Activated T-cell treated with anti-CD3 and anti-CD28 coated beads, Interleukin-2, amount 50 U/mL, for 48 hours (primary cell): Measurements from ENCODE around the gene RIMBP2.
"Not testable (repeated sequence)": the region's sequence is repeated elsewhere in the genome, so short reads cannot be mapped to it uniquely, and the experiment has no call there.

Experiments
- DNase-seq, 2 experiments: peaks; one replicate each; pipeline ENCODE4 v3.0.0-alpha.2; 2020

The RIMBP2 gene

GRCh38 chr12:130589540-130590317 is 126.4 kb downstream of the RIMBP2 start:
- DNase-seq = no peak

GRCh38 chr12:130588696-130589539 is 127.2 kb downstream of the RIMBP2 start:
- DNase-seq = no peak

- no peak for DNase-seq
These were observed 128.1 kb downstream of the RIMBP2 start for GRCh38 chr12:130587966-130588365.

GRCh38 chr12:130584475-130584874 is 131.6 kb downstream of the RIMBP2 start:
- DNase-seq = not testable (repeated sequence)

GRCh38 chr12:130583800-130584199 is 132.3 kb downstream of the RIMBP2 start:
- DNase-seq = no peak

- no peak for DNase-seq
These were observed 132.8 kb downstream of the RIMBP2 start for GRCh38 chr12:130583317-130583716.

- no peak for DNase-seq
These were observed 133.8 kb downstream of the RIMBP2 start for GRCh38 chr12:130582286-130582685.

- DNase-seq = no peak
These were observed 134.3 kb downstream of the RIMBP2 start for GRCh38 chr12:130581782-130582181.

GRCh38 chr12:130579231-130579630 is 136.9 kb downstream of the RIMBP2 start:
- no peak for DNase-seq

GRCh38 chr12:130577351-130577750 is 138.7 kb downstream of the RIMBP2 start:
- no peak for DNase-seq

- DNase-seq = no peak
These were observed 139.7 kb downstream of the RIMBP2 start for GRCh38 chr12:130576371-130576816.

GRCh38 chr12:130574402-130574801 is 141.7 kb downstream of the RIMBP2 start:
- DNase-seq = no peak

GRCh38 chr12:130573766-130574165 is 142.3 kb downstream of the RIMBP2 start:
- no peak for DNase-seq

GRCh38 chr12:130573235-130573634 is 142.9 kb downstream of the RIMBP2 start:
- no peak for DNase-seq

- no peak for DNase-seq
These were observed 143.5 kb downstream of the RIMBP2 start for GRCh38 chr12:130572553-130572952.

- DNase-seq = no peak
These were observed 144.4 kb downstream of the RIMBP2 start for GRCh38 chr12:130571734-130572133.

GRCh38 chr12:130571089-130571488 is 145.0 kb downstream of the RIMBP2 start:
- no peak for DNase-seq

- no peak for DNase-seq
These were observed 146.6 kb downstream of the RIMBP2 start for GRCh38 chr12:130569521-130569920.

GRCh38 chr12:130568501-130568900 is 147.6 kb downstream of the RIMBP2 start:
- DNase-seq = no peak

GRCh38 chr12:130568041-130568440 is 148.1 kb downstream of the RIMBP2 start:
- DNase-seq = no peak

GRCh38 chr12:130566446-130567155 is 149.5 kb downstream of the RIMBP2 start:
- DNase-seq = no peak

- no peak for DNase-seq
These were observed 150.9 kb downstream of the RIMBP2 start for GRCh38 chr12:130565189-130565588.

GRCh38 chr12:130563323-130563722 is 152.8 kb downstream of the RIMBP2 start:
- no peak for DNase-seq
